Stimulated activated CD4-positive, alpha-beta T cell treated with anti-CD3 and anti-CD28 coated beads, Interleukin-4, amount 100 ng/mL, for 24 hours (primary cell): ENCODE results near the gene MT4.
"Not testable (repeated sequence)": the region's sequence is repeated elsewhere in the genome, so short reads cannot be mapped to it uniquely, and the experiment has no call there.

Source experiments
- DNase-seq: peaks from one replicate; pipeline ENCODE4 v3.0.0-alpha.2; 2020

MT4 gene

GRCh38 chr16:56559109-56559508, 5.8 kb upstream of the MT4 start:
- no peak for DNase-seq

- no peak for DNase-seq
Observed at GRCh38 chr16:56560447-56560846, 4.4 kb upstream of the MT4 start.

- no peak for DNase-seq
Observed at GRCh38 chr16:56561126-56561525, 3.7 kb upstream of the MT4 start.

GRCh38 chr16:56569971-56570370, 5.1 kb downstream of the MT4 start:
- DNase-seq = no peak

- no peak for DNase-seq
Observed at GRCh38 chr16:56571525-56571924, 6.7 kb downstream of the MT4 start.

GRCh38 chr16:56574625-56575024, 9.8 kb downstream of the MT4 start:
- DNase-seq = no peak

- DNase-seq = peak; percentile 91
Observed at GRCh38 chr16:56576585-56577299, 11.9 kb downstream of the MT4 start.

- DNase-seq = no peak
Observed at GRCh38 chr16:56577300-56577625, 12.4 kb downstream of the MT4 start.

- DNase-seq = no peak
Observed at GRCh38 chr16:56580391-56581048, 15.6 kb downstream of the MT4 start.

GRCh38 chr16:56582911-56583310, 18.0 kb downstream of the MT4 start:
- DNase-seq = not testable (repeated sequence)

- no peak for DNase-seq
Observed at GRCh38 chr16:56583351-56584168, 18.7 kb downstream of the MT4 start.

- no peak for DNase-seq
Observed at GRCh38 chr16:56584276-56584675, 19.4 kb downstream of the MT4 start.

GRCh38 chr16:56588781-56589140, 23.9 kb downstream of the MT4 start:
- DNase-seq = no peak

- DNase-seq = peak; percentile 19
Observed at GRCh38 chr16:56589141-56590039, 24.5 kb downstream of the MT4 start, which contains the start of gene MT3. Gene MT3 (plus strand): TSS chr16:56589528. CDS start chr16:56589591, 63 bp downstream.

GRCh38 chr16:56591377-56592060, 26.6 kb downstream of the MT4 start:
- DNase-seq = no peak

GRCh38 chr16:56593573-56594291, 28.9 kb downstream of the MT4 start:
- DNase-seq = no peak

GRCh38 chr16:56594292-56594619, 29.4 kb downstream of the MT4 start:
- DNase-seq = no peak

GRCh38 chr16:56600398-56600999, 35.6 kb downstream of the MT4 start:
- DNase-seq = peak; percentile 32

- DNase-seq = no peak
Observed at GRCh38 chr16:56601325-56601724, 36.5 kb downstream of the MT4 start.

GRCh38 chr16:56603589-56603988, 38.7 kb downstream of the MT4 start:
- DNase-seq = peak; percentile 18

GRCh38 chr16:56604966-56605365, 40.1 kb downstream of the MT4 start:
- DNase-seq = no peak
